Retinal pigment epithelial cell (primary cell): Measurements from ENCODE around the gene LRRC27.
A peak's percentile ranks its signal among the peaks of the same experiment; 100 is the strongest.
"Not testable (repeated sequence)": the region's sequence is repeated elsewhere in the genome, so short reads cannot be mapped to it uniquely, and the experiment has no call there.

ENCODE experiments used
- DNase-seq: peaks from one replicate; pipeline ENCODE4 v3.0.0-alpha.2; 2010; ENCODE audit warnings: low read depth
- H3K4me3 ChIP-seq: 2 replicates; pipeline ENCODE4 v1.5.1; 2011; ENCODE audit warnings: mild to moderate bottlenecking, low read length, control low read depth, moderate library complexity
- TF ChIP-seq, protein P1 (sequence below): conservative IDR thresholded peaks from 2 replicates; pipeline ENCODE4 v1.5.1; 2011; ENCODE audit warnings: low read depth, low read length, control low read depth, inconsistent platforms

The LRRC27 gene

DNA sequence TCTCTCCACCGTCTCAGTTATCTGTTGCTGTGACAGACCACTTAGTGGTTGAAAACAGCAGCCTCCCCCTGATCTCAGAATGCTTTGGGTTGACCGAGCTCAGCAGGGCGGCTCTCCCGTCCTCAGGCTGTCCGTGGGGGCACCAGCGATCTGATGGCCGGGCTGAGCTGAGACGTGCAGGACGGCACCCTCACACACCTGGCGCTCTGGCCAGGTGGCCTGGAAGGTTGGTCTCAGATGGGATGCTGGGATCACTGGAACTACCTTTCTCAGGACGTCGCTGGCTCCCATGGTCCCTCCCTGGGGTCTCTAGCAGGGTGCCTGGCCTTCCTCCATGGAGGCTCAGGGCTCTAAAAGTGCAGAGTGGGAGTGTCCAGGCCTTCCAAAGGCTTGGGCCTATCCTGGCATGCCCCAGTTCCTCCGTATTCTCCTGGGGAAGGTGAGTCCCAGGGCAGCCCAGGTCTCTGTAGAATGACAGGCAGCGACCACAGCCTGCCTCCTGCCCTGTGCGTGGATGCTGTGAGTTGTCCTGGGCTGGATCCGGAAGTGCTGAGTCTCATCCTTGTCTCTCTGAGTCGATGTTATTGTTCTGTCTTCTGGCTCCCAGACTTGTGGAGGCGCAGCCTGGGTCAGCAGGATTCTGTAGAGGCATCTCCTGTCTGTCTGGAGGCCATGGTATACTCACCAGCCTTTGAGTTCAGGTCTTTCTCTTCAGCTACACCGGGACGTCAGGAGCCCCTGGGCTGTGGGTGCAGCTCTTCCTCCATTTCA is 52.8 kb downstream of the LRRC27 start:
- H3K4me3 ChIP-seq: no peak overlapping the region
- TF ChIP-seq, protein P1, sequence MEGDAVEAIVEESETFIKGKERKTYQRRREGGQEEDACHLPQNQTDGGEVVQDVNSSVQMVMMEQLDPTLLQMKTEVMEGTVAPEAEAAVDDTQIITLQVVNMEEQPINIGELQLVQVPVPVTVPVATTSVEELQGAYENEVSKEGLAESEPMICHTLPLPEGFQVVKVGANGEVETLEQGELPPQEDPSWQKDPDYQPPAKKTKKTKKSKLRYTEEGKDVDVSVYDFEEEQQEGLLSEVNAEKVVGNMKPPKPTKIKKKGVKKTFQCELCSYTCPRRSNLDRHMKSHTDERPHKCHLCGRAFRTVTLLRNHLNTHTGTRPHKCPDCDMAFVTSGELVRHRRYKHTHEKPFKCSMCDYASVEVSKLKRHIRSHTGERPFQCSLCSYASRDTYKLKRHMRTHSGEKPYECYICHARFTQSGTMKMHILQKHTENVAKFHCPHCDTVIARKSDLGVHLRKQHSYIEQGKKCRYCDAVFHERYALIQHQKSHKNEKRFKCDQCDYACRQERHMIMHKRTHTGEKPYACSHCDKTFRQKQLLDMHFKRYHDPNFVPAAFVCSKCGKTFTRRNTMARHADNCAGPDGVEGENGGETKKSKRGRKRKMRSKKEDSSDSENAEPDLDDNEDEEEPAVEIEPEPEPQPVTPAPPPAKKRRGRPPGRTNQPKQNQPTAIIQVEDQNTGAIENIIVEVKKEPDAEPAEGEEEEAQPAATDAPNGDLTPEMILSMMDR: no peak
- DNase-seq: no peak

DNA sequence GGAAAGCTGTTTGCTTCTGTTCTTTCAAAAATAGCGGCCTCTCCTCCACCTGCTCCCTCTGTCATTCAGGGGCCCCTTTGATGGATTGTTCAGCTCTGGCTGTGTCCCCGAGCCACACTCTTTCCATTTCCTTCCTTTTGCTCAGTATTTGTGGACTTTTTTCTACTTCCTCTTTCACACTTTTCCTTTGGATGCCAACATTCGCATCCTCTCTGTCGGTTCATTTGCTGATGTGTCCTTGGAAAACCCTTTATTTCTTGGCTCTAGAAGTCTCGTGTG is 53.3 kb downstream of the LRRC27 start:
- DNase-seq: no peak
- no peak overlapping the region for H3K4me3 ChIP-seq
- TF ChIP-seq, protein P1: no peak

DNA sequence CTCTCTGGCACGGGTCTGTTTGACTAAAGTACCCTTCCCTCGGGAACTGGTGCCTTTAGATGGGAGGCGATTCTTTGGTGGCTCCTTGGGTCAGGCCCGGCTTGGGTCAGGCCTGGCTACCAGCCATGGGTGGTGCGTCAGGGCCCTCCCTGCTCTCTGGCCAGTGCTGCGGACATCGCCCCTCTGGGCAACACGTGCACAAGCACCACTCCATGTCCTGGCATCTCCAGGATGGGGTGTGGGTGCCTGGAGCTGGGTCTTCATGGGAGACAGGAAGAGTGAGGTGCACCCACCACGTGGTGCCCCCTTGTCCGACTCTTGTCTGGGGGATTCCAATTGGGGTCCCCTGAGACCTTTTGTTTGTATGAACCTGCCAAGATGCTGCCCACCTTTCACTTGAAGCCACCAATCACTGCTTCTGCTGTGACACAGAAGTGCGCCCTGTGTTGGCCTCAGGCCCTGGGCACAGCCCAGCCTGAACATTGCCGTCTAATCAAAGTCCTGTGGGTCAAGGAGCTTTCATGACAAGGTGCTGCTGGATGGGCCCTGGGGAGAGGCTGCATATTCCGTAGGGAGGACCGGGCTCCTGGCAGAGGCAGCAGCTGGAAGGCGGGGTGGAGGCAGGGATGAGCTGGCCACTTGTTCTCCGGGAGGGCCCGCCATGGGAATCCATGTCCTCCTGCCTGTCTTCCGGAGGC is 53.9 kb downstream of the LRRC27 start:
- TF ChIP-seq, protein P1: no peak
- no peak overlapping the region for H3K4me3 ChIP-seq
- no peak for DNase-seq

DNA sequence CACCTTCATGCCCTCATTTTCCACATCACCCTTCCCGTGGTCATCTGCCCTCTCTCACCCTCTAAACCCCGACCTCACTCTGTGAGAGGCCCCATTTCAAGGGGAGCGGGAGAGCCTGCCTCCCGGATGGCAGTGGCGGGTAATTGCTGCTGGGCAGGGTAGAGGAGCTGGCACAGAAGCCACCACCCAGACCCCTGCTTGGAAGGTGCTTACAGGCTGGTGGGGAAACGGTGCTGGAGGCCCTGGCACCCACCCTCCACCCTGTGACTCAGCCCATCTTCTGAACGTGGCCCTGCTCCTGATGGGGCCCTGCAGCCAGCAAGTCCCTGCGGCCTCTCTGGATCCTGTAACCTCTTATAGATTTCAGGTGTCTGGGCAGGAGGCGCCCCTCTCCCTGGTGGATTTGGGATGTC is 54.4 kb downstream of the LRRC27 start:
- TF ChIP-seq, protein P1: no peak
- DNase-seq: no peak

DNA sequence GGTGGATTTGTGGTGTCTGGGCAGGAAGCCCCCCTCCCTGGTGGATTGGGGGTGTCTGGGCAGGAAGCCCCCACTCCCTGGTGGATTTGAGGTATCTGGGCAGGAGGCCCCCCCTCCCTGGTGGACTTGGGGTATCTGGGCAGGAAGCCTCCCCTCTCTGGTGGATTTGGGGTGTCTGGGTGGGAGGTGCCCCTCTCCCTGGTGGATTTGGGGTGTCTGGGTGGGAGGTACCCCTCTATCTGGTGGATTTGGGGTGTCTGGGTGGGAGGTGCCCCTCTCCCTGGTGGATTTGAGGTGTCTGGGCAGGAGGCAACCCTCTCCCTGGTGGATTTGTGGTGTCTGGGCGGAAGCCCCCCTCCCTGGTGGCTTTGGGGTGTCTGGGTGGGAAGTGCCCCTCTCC is 54.9 kb downstream of the LRRC27 start:
- not testable (repeated sequence) for DNase-seq, H3K4me3 ChIP-seq

More for the DNA sequence above, 54.4 kb downstream of the LRRC27 start:
- no peak overlapping the region for H3K4me3 ChIP-seq

DNA sequence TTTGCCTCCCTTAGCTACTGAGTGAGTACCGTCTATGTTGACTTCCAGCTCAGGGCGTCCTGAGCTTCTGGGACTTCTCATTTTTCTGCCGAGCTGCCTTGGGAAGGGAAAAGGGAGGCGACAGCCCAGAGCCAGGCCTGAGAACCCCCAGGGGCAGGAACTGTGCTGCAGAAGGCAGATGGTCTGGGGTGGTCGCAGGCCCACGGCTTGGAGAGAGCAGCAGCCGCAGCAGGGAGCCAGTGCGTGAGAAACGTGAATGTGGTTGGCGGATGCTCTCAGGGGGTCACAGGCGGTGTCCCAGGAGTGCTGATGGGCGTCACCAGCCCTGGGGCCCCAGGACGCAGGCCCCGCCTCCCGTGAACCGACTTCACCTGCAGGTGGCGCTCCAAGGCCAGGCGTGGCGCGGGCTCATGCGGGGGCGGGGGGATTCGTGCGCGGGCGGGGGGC is 55.8 kb downstream of the LRRC27 start:
- no peak overlapping the region for H3K4me3 ChIP-seq
- TF ChIP-seq, protein P1: peak; percentile 66
- no peak for DNase-seq

DNA sequence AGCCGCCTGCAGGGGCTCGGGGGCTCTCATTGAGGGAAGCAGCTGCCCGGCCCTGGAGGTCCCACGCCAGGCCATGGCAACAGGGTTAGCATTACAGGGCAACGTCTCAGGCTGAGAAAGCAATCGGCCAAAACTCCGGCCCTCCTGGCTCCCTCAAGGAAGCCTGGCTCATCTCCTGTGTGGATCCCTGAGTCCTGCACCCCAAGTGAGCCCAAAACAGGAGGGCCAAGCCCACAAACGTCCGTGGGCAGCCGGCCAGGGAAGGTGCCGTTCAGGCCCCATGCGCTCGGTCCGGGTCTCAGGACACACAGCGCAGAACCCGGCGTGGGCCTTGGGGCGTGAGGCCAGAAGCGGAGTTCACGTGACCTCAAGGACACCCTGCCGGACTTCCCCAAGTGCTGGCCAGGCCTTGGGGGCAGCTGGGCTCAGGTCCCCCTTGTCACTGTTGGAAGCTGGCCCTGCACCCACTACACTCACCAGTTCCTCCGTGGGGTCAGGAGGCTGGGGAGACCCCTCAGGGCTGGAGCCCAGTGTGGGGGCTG is 57.0 kb downstream of the LRRC27 start:
- TF ChIP-seq, protein P1: no peak
- H3K4me3 ChIP-seq: no peak overlapping the region
- no peak for DNase-seq
